ENCODE data around the gene IFI35.
"Not testable (repeated sequence)": the region's sequence is repeated elsewhere in the genome, so short reads cannot be mapped to it uniquely, and the experiment has no call there.

Gene IFI35

GRCh38 chr17:43024407-43025289 is 18.1 kb downstream of the IFI35 start, which contains the start of gene RND2:
Gene RND2 (plus strand): TSS chr17:43025231. CDS start chr17:43025348, 117 bp downstream.
- DNase-seq, result peak; percentile 92

GRCh38 chr17:43025290-43025657 is 18.7 kb downstream of the IFI35 start:
- DNase-seq, result no peak

- no peak for DNase-seq
Observed at GRCh38 chr17:43025766-43026537, 19.4 kb downstream of the IFI35 start.

DNA sequence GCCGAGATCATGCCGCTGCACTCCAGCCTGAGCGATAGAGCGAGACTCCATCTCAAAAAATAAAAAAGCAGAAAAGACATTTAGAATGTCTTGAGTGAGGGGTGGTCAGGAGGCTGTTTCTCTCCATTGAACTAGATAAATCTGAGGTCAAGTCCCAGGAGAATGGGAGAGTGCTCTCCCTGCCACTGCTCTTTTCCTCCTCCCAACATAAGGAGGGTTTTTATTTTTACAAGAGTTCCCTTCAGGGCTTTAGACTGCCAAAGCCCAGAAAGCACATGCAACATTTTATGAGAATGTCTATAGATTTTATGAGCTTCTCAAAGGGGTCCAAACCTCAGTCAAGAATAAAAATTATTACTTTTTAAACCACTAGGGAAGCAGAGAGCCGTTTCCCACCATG is 20.0 kb downstream of the IFI35 start:
- DNase-seq, result no peak

GRCh38 chr17:43027091-43028032 is 20.8 kb downstream of the IFI35 start:
- DNase-seq, result no peak

DNA sequence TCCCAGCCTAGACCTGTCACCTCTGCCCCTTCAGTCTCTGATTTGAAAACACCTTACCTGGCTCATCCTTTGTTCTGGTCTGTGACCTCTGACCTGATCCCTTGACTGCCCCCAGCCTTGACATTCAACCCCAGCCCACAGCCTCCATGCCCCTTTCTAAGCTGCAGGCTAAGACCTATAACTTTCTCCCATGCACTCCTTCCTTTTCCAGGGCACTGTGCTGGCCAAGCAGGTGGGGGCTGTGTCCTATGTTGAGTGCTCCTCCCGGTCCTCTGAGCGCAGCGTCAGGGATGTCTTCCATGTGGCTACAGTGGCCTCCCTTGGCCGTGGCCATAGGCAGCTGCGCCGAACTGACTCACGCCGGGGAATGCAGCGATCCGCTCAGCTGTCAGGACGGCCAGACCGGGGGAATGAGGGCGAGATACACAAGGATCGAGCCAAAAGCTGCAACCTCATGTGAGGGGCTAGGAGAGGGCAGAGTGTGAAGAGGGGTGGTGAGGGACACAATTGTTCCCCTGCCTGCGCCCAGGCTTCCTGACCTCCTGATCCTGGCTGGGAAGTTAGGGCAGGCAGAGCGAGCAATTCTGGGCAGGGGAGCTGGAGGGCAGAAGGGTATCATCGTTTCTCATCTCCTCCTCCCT is 21.8 kb downstream of the IFI35 start:
- no peak for DNase-seq

- no peak for DNase-seq
Observed at GRCh38 chr17:43030137-43030767, 23.7 kb downstream of the IFI35 start.

DNA sequence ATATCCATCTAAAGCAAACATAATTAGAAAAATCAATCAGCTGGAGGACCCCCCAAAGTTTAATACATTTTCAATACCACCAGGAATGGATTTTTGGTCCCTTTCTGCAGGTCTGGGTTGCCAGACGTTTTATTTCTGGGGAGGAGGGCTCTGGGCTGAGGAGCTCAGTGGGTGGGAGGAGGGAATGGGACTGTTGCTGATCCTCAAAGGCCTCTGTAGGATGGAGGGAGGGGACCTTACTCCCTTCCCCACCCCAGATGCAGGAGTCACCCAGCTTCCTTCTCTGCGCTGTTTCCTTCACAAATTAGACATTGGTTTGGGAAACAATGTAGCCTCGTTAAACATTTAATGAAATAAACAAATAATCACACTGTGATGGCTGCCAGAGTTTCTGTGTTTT is 25.1 kb downstream of the IFI35 start:
- DNase-seq, result no peak

DNA sequence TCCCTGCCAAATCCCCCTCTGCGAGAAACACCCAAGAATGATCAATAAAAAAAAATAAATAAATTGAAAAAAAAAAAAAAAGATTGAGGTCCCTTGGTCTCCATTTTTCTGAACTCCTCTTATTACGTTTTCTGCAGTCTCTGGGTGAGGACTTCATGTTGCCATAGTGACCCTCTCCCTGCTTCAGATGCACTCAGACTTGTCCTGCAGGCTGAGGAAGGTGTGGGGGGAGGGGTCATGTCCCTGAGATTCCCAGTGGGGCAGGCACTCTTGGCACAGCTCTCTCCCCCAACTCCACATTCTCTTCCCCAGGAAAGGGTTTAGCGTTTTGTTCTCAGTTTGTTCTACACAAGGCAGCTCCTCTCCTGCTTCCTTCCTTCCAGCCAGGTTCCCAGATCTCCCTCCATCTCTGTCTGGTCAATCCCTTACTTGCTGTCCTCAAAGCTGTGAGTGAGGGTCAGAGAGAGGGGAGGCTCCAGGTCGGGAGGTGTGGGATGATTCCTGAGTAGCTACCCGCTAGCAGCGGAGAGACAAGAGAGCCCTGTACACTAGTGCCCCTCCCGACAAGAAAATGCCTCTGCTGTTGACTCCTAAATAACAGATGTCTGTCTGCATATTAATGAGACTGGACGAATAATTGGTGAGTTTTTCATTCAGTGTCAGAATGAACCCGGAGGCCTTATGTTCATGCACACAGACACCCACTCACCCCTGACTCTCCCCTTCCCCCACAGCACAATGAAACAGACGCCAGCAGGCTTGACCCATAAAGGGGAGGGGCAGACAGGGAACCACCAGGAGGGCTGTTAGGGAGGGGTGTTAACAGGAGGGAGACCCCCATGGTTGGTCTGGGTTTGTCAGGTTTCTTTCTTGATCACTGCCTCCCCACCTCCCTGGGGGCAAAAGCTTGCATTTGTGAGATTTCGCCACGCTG is 27.6 kb downstream of the IFI35 start:
- DNase-seq, result no peak

- DNase-seq, result no peak
Observed at GRCh38 chr17:43034894-43035293, 28.3 kb downstream of the IFI35 start.

DNA sequence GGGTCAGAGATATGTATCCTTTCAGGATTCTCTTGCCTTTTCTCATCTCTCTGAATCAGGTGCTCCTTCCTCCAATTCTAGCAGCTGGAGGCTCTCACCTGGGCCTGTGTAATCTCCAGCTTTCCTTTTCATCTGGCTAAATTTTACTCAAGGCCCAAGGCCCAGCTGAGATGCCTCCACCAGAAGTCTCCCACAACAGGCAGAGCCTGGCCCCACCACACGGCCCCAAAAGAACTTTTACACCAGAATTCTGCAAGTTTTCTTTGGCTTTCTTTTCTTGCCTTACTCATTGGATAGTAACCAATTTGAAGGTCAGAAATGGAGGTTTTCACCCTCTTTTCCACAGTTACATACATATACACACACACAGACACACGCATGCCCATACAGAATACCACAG is 33.1 kb downstream of the IFI35 start:
- no peak for DNase-seq

- DNase-seq, result peak; percentile 4
Observed at GRCh38 chr17:43040655-43041054, 34.1 kb downstream of the IFI35 start.

- DNase-seq, result no peak
Observed at GRCh38 chr17:43042025-43042628, 35.5 kb downstream of the IFI35 start.

- no peak for DNase-seq
Observed at GRCh38 chr17:43043307-43043706, 36.7 kb downstream of the IFI35 start.

GRCh38 chr17:43044024-43044423 is 37.4 kb downstream of the IFI35 start:
- DNase-seq, result no peak

DNA sequence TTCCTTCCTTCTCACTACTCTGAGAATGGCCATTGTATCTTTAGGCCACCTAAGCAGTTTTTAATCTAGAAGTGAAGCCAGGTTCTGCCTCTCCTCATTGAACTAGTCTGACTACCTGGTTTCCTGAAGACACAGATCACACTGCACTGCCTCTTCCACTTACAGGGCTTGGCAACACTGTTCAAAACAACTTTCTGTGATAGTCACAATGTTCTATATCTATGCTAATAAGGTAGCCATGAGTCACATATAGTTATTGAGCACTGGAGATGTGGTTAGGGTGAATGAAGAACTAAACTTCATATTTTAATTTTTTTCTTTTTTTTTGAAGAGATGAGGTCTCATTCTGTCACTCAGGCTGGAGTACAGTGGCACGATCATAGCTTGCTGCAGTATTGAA is 45.4 kb downstream of the IFI35 start:
- DNase-seq, result no peak

- not testable (repeated sequence) for DNase-seq
Observed at GRCh38 chr17:43053008-43053407, 46.4 kb downstream of the IFI35 start.

GRCh38 chr17:43056051-43056450 is 49.5 kb downstream of the IFI35 start:
- no peak for DNase-seq

- no peak for DNase-seq
Observed at GRCh38 chr17:43062984-43063638, 56.5 kb downstream of the IFI35 start.

Measured in NCI-H1436 (cell line).